Subcutaneous adipose tissue (tissue), 4 donors: ENCODE data around the gene KCNJ5. TPM values are rescaled to one million over a fixed set of nuclear protein-coding genes. Genes with fewer than 3 reads are reported as not detected.

Source experiments
- CTCF ChIP-seq: fragments of 450-650 bp; IDR thresholded peaks from one replicate; pipeline ENCODE4 v1.5.1; 2016; ENCODE audit warnings: low read depth, mild to moderate bottlenecking, control low read depth, antibody characterized with exemption, moderate library complexity
- total RNA-seq, 4 donors: library from RNA; depleted of rRNA; stranded (reverse); fragments of >200 nt; gene quantifications; one replicate each; pipeline ENCODE4 v1.1.0, GENCODE V29; 2016

The KCNJ5 gene
- total RNA-seq, 4 donors from 2014 or later = 1.8 to 12.2 (median 4.1) TPM

- no peak for TF ChIP-seq CTCF
Observed at GRCh38 chr11:128934351-128934750, 43.2 kb downstream of the KCNJ5 start.

- TF ChIP-seq CTCF = no peak
Observed at GRCh38 chr11:128934926-128935325, 43.8 kb downstream of the KCNJ5 start.

GRCh38 chr11:128936606-128937251 is 45.6 kb downstream of the KCNJ5 start:
- TF ChIP-seq CTCF = no peak

- no peak for TF ChIP-seq CTCF
Observed at GRCh38 chr11:128937480-128937879, 46.3 kb downstream of the KCNJ5 start.

- no peak for TF ChIP-seq CTCF
Observed at GRCh38 chr11:128938156-128938885, 47.2 kb downstream of the KCNJ5 start.

- no peak for TF ChIP-seq CTCF
Observed at GRCh38 chr11:128939591-128939990, 48.4 kb downstream of the KCNJ5 start.

GRCh38 chr11:128940156-128940555 is 49.0 kb downstream of the KCNJ5 start:
- TF ChIP-seq CTCF = no peak
